H9 (cell line): ENCODE data around the gene ANAPC4. TPM values are rescaled to one million over a fixed set of nuclear protein-coding genes. Genes with fewer than 3 reads are reported as not detected.

Experiments used
- DNase-seq: peaks from one replicate; pipeline ENCODE4 v3.0.0-alpha.2; 2017
- H2AFZ ChIP-seq: one replicate; pipeline ENCODE4 v1.6.1; 2013; ENCODE audit warnings: mild to moderate bottlenecking, low read length, control low read depth, moderate library complexity
- H2AK5ac ChIP-seq: 2 replicates; pipeline ENCODE4 v1.6.1; 2013; ENCODE audit warnings: low read length, control low read depth, mixed read lengths; ENCODE audit not compliant: insufficient read length
- H2BK120ac ChIP-seq: one replicate; pipeline ENCODE4 v1.6.1; 2013; ENCODE audit warnings: low read depth, mild to moderate bottlenecking, low read length, control low read depth, inconsistent platforms; ENCODE audit not compliant: poor library complexity, severe bottlenecking
- H2BK12ac ChIP-seq: 2 replicates; pipeline ENCODE4 v1.6.1; 2013; ENCODE audit warnings: low read length, control low read depth, mixed read lengths, low read depth; ENCODE audit not compliant: insufficient read length
- H2BK15ac ChIP-seq: 2 replicates; pipeline ENCODE4 v1.6.1; 2013; ENCODE audit warnings: low read depth, low read length, control low read depth
- H2BK20ac ChIP-seq: one replicate; pipeline ENCODE4 v1.6.1; 2013; ENCODE audit warnings: low read depth, mild to moderate bottlenecking, low read length, control low read depth, inconsistent platforms; ENCODE audit not compliant: poor library complexity, severe bottlenecking
- H2BK5ac ChIP-seq: 2 replicates; pipeline ENCODE4 v1.6.1; 2013; ENCODE audit warnings: low read length, control low read depth, mixed read lengths; ENCODE audit not compliant: insufficient read length
- H3K14ac ChIP-seq: 2 replicates; pipeline ENCODE4 v1.6.1; 2013; ENCODE audit warnings: low read length, control low read depth; ENCODE audit not compliant: insufficient read depth
- H3K18ac ChIP-seq: 2 replicates; pipeline ENCODE4 v1.6.1; 2013; ENCODE audit warnings: low read depth, mild to moderate bottlenecking, mixed read lengths, low read length, control low read depth; ENCODE audit not compliant: insufficient read length
- H3K23ac ChIP-seq: 2 replicates; pipeline ENCODE4 v1.6.1; 2013; ENCODE audit warnings: low read length, control low read depth, mixed read lengths, low read depth; ENCODE audit not compliant: insufficient read length
- H3K23me2 ChIP-seq: 2 replicates; pipeline ENCODE4 v1.6.1; 2013; ENCODE audit warnings: low read depth, mild to moderate bottlenecking, mixed read lengths, low read length, control low read depth; ENCODE audit not compliant: insufficient read length, poor library complexity, severe bottlenecking
- H3K27ac ChIP-seq: 2 replicates; pipeline ENCODE4 v1.5.1; 2013; ENCODE audit warnings: low read length, control low read depth, mixed read lengths, low read depth; ENCODE audit not compliant: insufficient read length
- H3K27me3 ChIP-seq: 2 replicates; pipeline ENCODE4 v1.6.1; 2013; ENCODE audit warnings: low read length, control low read depth, inconsistent platforms; ENCODE audit not compliant: insufficient read depth
- H3K4ac ChIP-seq: 2 replicates; pipeline ENCODE4 v1.6.1; 2013; ENCODE audit warnings: low read depth, mild to moderate bottlenecking, control low read depth, inconsistent platforms, low read length, moderate library complexity
- H3K4me1 ChIP-seq: 2 replicates; pipeline ENCODE4 v1.6.1; 2013; ENCODE audit warnings: low read length, control low read depth, inconsistent platforms; ENCODE audit not compliant: insufficient read depth
- H3K4me2 ChIP-seq: 2 replicates; pipeline ENCODE4 v1.6.1; 2013; ENCODE audit warnings: low read length, control low read depth, mixed read lengths; ENCODE audit not compliant: insufficient read length, insufficient read depth
- H3K56ac ChIP-seq: 2 replicates; pipeline ENCODE4 v1.6.1; 2013; ENCODE audit warnings: low read depth, mild to moderate bottlenecking, mixed read lengths, low read length, control low read depth; ENCODE audit not compliant: insufficient read length
- H3K79me1 ChIP-seq: 2 replicates; pipeline ENCODE4 v1.6.1; 2013; ENCODE audit warnings: low read depth, mild to moderate bottlenecking, moderate library complexity, low read length, control low read depth, inconsistent platforms; ENCODE audit not compliant: insufficient read depth, poor library complexity, severe bottlenecking
- H3K79me2 ChIP-seq: 2 replicates; pipeline ENCODE4 v1.6.1; 2013; ENCODE audit warnings: low read length, control low read depth, inconsistent platforms; ENCODE audit not compliant: insufficient read depth
- H3K9ac ChIP-seq: 2 replicates; pipeline ENCODE4 v1.6.1; 2013; ENCODE audit warnings: low read length, control low read depth, mixed read lengths; ENCODE audit not compliant: insufficient read length; ENCODE audit errors: extremely low read depth
- H3K9me3 ChIP-seq: one replicate; pipeline ENCODE4 v1.6.1; 2013; ENCODE audit warnings: low read depth, low read length, inconsistent platforms; ENCODE audit not compliant: control insufficient read depth
- H3T11ph ChIP-seq: one replicate; pipeline ENCODE4 v1.6.1; 2013; ENCODE audit warnings: mild to moderate bottlenecking, low read length, control low read depth, inconsistent platforms
- H4K20me1 ChIP-seq: one replicate; pipeline ENCODE4 v1.6.1; 2013; ENCODE audit not compliant: control insufficient read depth, insufficient read length, insufficient read depth
- H4K5ac ChIP-seq: 2 replicates; pipeline ENCODE4 v1.6.1; 2013; ENCODE audit warnings: low read depth, mild to moderate bottlenecking, mixed read lengths, low read length, control low read depth; ENCODE audit not compliant: insufficient read length
- H4K8ac ChIP-seq: replicated peaks from 2 replicates; pipeline ENCODE4 v1.6.1; 2013; ENCODE audit warnings: low read length, control low read depth, mixed read lengths, low read depth; ENCODE audit not compliant: insufficient read length
- H4K91ac ChIP-seq: 2 replicates; pipeline ENCODE4 v1.6.1; 2013; ENCODE audit warnings: low read depth, mild to moderate bottlenecking, moderate library complexity, mixed read lengths, low read length, control low read depth; ENCODE audit not compliant: insufficient read length
- H3K27ac Mint-ChIP-seq, 3 experiments: 2 replicates in 2 of 3; 3 replicates in 1 of 3; pipeline ENCODE4 v1.8.0; 2020 to 2021; ENCODE audit warnings: mixed read lengths in 3 of 3, mild to moderate bottlenecking in 1 of 3, moderate library complexity in 1 of 3
- H3K27me3 Mint-ChIP-seq: 2 replicates; pipeline ENCODE4 v1.8.0; 2021; ENCODE audit warnings: low read depth, mild to moderate bottlenecking, moderate library complexity, mixed read lengths
- H3K36me3 Mint-ChIP-seq, 3 experiments: 2 replicates in 2 of 3; 3 replicates in 1 of 3; pipeline ENCODE4 v1.8.0; 2020 to 2021; ENCODE audit warnings: low read depth in 3 of 3, mixed read lengths in 3 of 3; ENCODE audit not compliant: insufficient read depth in 1 of 3
- H3K4me1 Mint-ChIP-seq, 2 experiments: 2 replicates each; pipeline ENCODE4 v1.8.0; 2020; ENCODE audit warnings: mixed read lengths in 2 of 2
- H3K4me3 Mint-ChIP-seq, 2 experiments: 2 replicates in 1 of 2; 3 replicates in 1 of 2; pipeline ENCODE4 v1.8.0; 2020 to 2021; ENCODE audit warnings: mild to moderate bottlenecking in 2 of 2, mixed read lengths in 2 of 2, moderate library complexity in 1 of 2
- H3K9me3 Mint-ChIP-seq, 2 experiments: 2 replicates in 1 of 2; 3 replicates in 1 of 2; pipeline ENCODE4 v1.8.0; 2020; ENCODE audit warnings: mild to moderate bottlenecking in 2 of 2, mixed read lengths in 2 of 2, moderate library complexity in 1 of 2
- CTCF ChIP-seq: fragments of 200-600 bp; sonication (generic); conservative IDR thresholded peaks from 3 replicates; pipeline ENCODE4 v1.8.0; 2021; ENCODE audit warnings: antibody characterized with exemption, mild to moderate bottlenecking
- WGBS: extraction: QIAGEN DNeasy Blood & Tissue Kit; methylation state at CpG from one replicate; pipeline ENCODE4 v1.1.7; 2013; ENCODE audit warnings: missing lambda C conversion rate, low lambda C conversion rate, mixed read lengths; ENCODE audit not compliant: insufficient read length; ENCODE audit errors: extremely low coverage; 5-methylcytosine and 5-hydroxymethylcytosine counted together
- total RNA-seq: library from RNA; stranded (reverse); gene quantifications from 2 replicates; pipeline ENCODE4 v1.2.1, GENCODE V29; 2021

Gene ANAPC4
- total RNA-seq, 1 experiment from 2014 or later, result 42.5 TPM

DNA sequence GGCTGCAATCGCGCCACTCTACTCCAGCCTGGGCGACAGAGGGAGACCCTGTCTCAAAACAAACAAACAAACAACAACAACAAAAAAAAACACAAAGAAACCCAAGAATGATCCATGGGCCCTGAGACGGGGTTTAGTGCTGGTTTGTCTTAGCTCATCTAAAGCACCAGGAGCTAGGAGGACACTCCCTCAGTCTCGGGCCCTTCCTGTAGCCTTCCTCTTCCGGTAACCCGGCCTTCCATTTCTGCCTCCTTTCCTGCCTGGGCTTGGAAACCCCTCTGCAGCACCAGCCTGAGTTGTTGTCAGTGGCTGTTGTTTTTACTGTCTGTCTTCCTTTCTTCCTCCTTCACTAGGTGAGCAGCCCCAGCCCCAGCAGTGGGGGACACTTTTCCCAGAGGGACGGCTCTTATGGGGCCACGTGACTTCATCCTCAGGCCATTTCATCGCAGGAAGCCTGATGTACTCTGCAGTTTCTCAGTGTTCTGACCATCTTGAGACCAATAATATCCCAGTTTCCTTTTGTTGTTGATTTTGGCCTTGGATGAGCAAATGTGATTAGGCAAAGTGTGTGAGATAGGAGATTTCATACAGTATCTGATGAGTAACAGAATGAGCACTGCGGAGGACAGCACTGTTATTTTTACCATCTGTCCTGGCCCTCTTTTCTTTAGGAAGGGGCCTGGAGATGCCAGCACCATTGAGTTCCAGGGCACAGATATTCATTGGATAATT is 90.1 kb downstream of the ANAPC4 start:
- Histone ChIP-seq H3K14ac (no peak overlapping the region), H4K8ac (no peak overlapping the region), H3K9ac (no peak overlapping the region), H2BK12ac (no peak overlapping the region), H4K20me1 (no peaks in the 10 kb centered on the region), H3T11ph (no peak overlapping the region), H3K23ac (no peak overlapping the region), H2BK5ac (no peak overlapping the region), H2BK15ac (no peak overlapping the region), H2AFZ (no peak overlapping the region), H2BK120ac (no peak overlapping the region), H3K27me3 (no peaks in the 10 kb centered on the region), H4K5ac (no peak overlapping the region), H2BK20ac (no peak overlapping the region), H3K56ac (no peak overlapping the region), H4K91ac (no peak overlapping the region), H3K4ac (no peak overlapping the region), H3K79me2 (no peaks in the 10 kb centered on the region), H3K4me2 (no peak overlapping the region), H2AK5ac (no peak overlapping the region), H3K27ac (no peak overlapping the region), H3K23me2 (no peaks in the 10 kb centered on the region), H3K79me1 (no peaks in the 10 kb centered on the region), H3K9me3 (no peaks in the 10 kb centered on the region), H3K4me1 (no peaks in the 10 kb centered on the region), H3K18ac (no peak overlapping the region)
- Mint-ChIP-seq H3K36me3 (no peaks in the 10 kb centered on the region), H3K27me3 (no peaks in the 10 kb centered on the region; the same call in none of the 2 replicates), H3K27ac (0 out of 7 replicates have a peak overlapping the region, but pooled peaks of 1 of the 3 experiments have one; percentile 3), H3K9me3 (no peaks in the 10 kb centered on the region), H3K4me1 (no peaks in the 10 kb centered on the region), H3K4me3 (no peak overlapping the region)
- TF ChIP-seq CTCF, result no peak
- no CpG with 5 or more reads among the region's 11 CpGs for WGBS
- DNase-seq, result no peak
